Measurements from ENCODE around the gene SPATA24. TPM values are rescaled to one million over a fixed set of nuclear protein-coding genes. Genes with fewer than 3 reads are reported as not detected.
A peak's percentile ranks its signal among the peaks of the same experiment; 100 is the strongest.
"Not testable (repeated sequence)": the region's sequence is repeated elsewhere in the genome, so short reads cannot be mapped to it uniquely, and the experiment has no call there.

SPATA24 gene
- 17.3 TPM for total RNA-seq
- long read RNA-seq, transcript SPATA24-202 (6 exons, 659 nt), result major isoform, 5 of 11 reads
- long read RNA-seq, partial matches to known transcripts, result 1 of 11 reads
- long read RNA-seq, other reads (novel, unspliced or antisense), result 1 of 11 reads

DNA sequence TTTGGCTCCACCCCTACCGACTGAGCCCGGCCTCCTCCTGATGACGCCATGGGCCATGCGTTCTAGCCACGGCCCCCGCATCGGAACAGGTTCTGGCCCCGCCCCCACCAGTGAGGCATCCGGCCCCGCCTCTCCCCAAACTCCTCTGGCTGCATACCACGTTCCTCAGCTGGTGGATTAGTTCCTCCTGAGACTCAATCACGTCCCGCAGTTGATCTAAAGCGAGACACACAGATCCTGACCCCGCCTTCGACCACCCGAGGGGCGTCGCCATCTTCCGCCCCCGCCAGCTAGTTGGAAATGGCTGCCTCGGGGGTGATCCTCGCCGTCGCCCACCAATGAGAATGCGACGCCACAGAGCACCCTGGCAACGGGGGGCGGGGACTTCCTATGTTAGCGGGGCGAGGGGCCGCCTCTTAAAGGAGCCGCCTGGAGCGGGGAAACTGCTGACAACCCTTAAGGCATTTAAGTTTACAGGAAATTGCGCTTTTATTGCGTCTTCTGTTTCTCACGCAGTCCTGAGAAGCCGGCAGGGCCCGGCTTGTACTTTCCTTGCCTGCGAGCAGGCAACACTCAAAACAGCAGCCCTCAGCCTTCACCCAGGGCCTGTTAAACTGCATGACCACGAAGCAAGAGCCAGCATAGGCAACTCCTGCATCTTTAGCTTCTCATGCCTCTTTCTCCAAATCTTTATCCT lies at the start of gene SPATA24:
Gene SPATA24 (minus strand): TSS at position 303 of the 697 bp plus-strand sequence. CDS start 29 bp downstream, at position 274.
- intact Hi-C loops (cut with micrococcal nuclease), result no loop called here
- DNase-seq (peak; percentile 98), ATAC-seq (peak; percentile 96)

- peak; percentile 13 for ATAC-seq
- no peak for DNase-seq
- intact Hi-C loops (cut with micrococcal nuclease), result no loop called here
Observed at GRCh38 chr5:139451878-139452660, 48.2 kb upstream of the SPATA24 start.

DNA sequence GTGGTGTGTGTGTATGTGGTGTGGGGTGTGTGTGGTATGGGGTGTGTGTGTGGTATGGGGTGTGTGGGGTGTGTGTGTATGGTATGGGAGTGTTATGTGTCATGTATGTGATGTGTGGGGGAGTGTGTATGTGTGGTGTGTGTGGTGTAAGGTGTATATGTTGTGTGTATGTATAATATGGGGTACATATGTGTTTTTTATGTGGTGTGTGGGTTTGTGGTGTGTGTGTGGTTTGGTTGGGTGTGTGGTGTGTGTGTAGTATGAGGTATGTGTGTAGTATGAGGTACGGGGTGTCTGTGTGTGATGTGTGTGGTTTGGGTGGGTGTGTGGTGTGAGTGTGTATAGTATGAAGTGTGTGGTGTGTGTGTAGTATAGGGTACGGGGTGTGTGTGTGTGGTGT lies 47.3 kb upstream of the SPATA24 start:
- ATAC-seq (no peak), DNase-seq (no peak)
- intact Hi-C loops (cut with micrococcal nuclease), result no loop called here

DNA sequence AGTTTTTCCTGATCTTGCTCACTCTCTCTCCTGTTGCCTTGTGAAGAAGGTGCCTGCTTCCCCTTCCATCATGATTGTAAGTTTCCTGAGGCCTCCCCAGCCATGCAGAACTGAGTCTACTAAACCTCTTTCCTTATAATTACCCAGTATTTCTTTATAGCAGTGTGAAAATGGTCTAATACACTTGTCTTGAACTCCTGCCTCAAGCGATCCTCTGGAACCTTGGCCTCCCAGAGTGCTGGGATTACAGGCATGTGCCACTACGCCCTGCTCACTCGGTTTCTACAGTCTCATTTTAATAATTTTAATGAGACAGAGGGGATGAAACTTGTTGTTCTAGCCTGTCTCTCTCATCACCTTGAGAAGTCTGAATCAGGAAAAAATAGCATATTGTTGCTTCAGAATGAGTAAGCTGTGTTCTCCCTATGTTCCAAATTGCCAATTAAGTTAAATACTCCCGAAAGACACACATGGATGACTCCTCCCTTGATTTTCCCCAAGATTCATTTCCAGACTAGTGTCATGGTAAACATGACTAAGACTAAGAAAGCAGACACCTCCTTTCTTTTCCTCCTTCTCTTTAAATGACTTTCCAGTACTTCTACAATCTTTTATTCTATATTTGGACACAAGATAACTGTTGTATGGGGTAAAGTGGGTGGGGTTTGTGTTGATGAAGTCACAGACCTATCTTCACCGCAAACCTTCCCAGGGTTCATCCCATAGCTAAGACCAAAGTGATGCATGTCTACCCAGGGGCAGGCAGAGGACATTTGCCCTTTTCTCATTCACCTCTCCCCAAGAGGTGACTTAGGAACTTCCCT lies 43.3 kb upstream of the SPATA24 start:
- ATAC-seq (no peak), DNase-seq (no peak)
- intact Hi-C loops (cut with micrococcal nuclease), result no loop called here

DNA sequence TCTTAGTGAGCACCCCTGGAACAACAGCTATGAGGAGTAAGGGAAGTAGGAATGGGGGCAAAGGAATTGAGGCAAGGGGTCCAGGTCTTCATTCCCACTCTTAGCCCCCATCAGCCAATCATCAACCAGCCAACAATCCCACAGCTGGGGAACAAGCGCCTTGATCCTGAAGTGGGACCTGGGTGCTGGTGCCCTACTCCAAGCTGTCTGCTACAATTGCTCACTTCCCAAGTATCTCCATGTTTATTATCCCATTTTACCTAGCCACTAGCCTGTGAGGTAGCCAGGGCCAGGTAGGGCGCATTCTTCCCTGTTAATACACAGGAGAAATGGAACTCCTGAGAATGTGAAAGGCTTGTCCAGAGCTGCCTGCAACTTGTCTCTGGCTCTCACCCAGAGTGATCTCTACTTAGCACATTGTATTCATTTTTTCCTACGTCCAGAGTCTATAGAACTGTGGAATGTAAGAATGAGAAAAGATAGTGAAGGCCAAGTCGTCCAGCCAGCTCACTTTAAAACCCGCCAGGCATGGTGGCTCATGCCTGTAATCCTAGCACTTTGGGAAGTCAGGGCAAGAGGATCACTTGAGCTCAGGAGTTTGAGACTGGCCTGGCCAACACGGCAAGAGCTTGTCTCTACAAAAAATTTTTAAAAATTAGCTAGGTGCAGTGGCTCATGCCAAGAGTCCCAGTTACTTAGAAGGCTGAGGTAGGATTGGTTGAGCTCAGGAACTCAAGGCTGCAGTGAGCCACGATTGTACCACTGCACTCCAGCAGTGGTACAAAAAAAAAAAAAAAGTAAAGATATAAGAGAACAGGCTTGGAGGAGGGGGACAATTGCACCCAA lies 41.7 kb upstream of the SPATA24 start:
- DNase-seq (no peak), ATAC-seq (peak; percentile 53)
- intact Hi-C loops (cut with micrococcal nuclease), result no loop called here

DNA sequence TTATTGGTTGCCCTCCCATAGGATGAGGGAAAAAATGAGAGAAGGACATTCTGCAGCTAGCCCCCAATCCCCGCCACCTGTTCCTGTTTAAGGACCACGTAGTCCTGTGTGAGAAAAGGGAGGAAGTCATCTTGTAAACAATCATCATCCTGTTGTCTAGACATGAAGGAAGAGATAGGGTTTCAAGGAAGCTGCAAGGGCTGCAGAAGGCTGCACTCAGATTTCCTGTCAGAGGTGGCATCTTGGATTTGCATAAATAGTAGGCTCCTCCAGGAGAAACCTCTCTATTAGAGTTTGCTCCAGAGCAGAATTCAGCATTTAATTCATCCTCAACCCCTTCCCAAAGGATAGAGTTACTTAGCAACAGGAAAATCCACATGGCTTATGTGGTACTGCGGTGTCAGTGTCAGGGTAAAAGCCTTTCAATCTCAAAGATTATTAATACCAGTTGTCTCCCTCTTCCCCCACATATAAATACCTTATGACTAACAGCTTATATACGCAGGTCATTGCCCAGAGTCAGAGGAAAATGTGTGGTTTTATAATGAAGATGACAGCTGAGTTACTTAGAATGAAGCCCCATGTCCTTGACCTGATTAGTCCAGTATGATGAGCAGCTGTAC lies 40.1 kb upstream of the SPATA24 start:
- intact Hi-C loops (cut with micrococcal nuclease), result no loop called here
- no peak for ATAC-seq
- no peak for DNase-seq

GRCh38 chr5:139440416-139440815 lies 36.5 kb upstream of the SPATA24 start:
- intact Hi-C loops (cut with micrococcal nuclease); ATAC-seq; DNase-seq: not testable (repeated sequence)

- ATAC-seq (peak; percentile 99), DNase-seq (peak; percentile 98)
- intact Hi-C loops (cut with micrococcal nuclease), result loop anchor here (5.0 kb wide), 1 partner anchor 73 kb away; no protein-coding TSS in a partner anchor
Observed at GRCh38 chr5:139439013-139439903, 35.4 kb upstream of the SPATA24 start, which contains the start of gene DNAJC18. TSS of gene DNAJC18 (minus strand) at chr5:139439525. CDS start at chr5:139439445, 80 bp downstream.

DNA sequence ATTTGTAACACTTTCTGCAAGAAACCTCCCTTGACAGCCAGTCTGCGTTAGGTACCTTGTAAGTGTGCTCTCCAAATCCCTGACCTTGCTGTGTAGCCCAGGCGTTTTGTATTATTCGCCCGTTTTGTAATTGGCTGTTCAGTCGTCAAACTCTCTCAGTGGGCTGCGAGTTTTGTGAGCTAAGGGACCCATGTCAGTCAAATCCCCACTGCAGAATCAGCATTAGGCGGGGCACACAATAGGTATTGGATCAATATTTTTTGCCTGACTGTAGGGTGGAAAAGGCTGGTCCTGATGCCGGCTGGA lies 34.8 kb upstream of the SPATA24 start:
- DNase-seq (no peak), ATAC-seq (no peak)
- intact Hi-C loops (cut with micrococcal nuclease), result loop anchor here (5.0 kb wide), 1 partner anchor 74 kb away; no protein-coding TSS in a partner anchor

GRCh38 chr5:139435676-139436075 lies 31.8 kb upstream of the SPATA24 start:
- DNase-seq (no peak), ATAC-seq (no peak)
- intact Hi-C loops (cut with micrococcal nuclease), result loop anchor here (5.0 kb wide), 1 partner anchor 77 kb away; no protein-coding TSS in a partner anchor

GRCh38 chr5:139431706-139432105 lies 27.8 kb upstream of the SPATA24 start:
- intact Hi-C loops (cut with micrococcal nuclease), result no loop called here
- DNase-seq (no peak), ATAC-seq (no peak)

- intact Hi-C loops (cut with micrococcal nuclease), result no loop called here
- no peak for DNase-seq
- no peak for ATAC-seq
Observed at GRCh38 chr5:139430015-139430414, 26.1 kb upstream of the SPATA24 start.

- ATAC-seq, result no peak
- intact Hi-C loops (cut with micrococcal nuclease), result no loop called here
- no peak for DNase-seq
Observed at GRCh38 chr5:139426203-139426885, 22.5 kb upstream of the SPATA24 start.

- ATAC-seq (no peak), DNase-seq (no peak)
- intact Hi-C loops (cut with micrococcal nuclease), result no loop called here
Observed at GRCh38 chr5:139425497-139425896, 21.6 kb upstream of the SPATA24 start.

DNA sequence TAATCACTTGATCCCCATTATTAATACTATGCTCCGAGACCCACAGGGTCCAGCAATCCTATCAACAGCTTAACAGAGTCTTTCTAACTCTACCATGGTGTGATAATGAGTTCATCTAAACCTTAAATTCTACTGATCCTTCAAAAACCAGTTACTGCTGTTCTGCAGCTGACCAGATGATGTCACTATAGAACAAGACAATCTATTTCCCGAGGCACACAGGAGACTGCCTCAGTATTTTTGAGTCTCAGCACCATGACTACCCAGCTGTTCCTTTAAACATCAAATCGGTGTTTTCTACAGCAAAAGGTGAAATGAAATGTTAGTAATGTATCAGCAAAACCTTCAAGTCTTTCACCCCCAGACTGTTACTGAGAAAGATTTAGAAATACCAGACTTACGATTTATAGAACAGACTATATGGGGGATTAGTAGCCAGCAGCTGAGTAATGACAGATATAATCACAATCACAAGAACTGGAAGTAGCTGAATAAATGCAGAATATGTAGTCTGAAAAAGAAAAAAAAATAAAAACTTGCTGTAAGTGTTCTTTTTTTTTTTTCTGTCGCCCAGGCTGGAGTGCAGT lies 18.5 kb upstream of the SPATA24 start:
- ATAC-seq (no peak), DNase-seq (no peak)
- intact Hi-C loops (cut with micrococcal nuclease), result loop anchor here (2.0 kb wide), 1 partner anchor 90 kb away; no protein-coding TSS in a partner anchor

Measured in left ventricle myocardium superior (tissue), 1 donor.